Fibroblast of lung (primary cell): ENCODE data around the gene GNAO1. TPM values are rescaled to one million over a fixed set of nuclear protein-coding genes. Genes with fewer than 3 reads are reported as not detected.

Experiments
- DNase-seq, 2 donors: peaks; one replicate each; pipeline versions ENCODE4 v3.0.0 to v3.0.0-alpha.2; 2010; ENCODE audit warnings: low read depth in 2 of 2
- H2AFZ ChIP-seq: 2 replicates; pipeline ENCODE4 v1.5.1; 2012; ENCODE audit warnings: low read length, control low read depth, inconsistent platforms
- H3K27ac ChIP-seq: 2 replicates; pipeline ENCODE4 v1.5.1; 2011; ENCODE audit warnings: low read length, control low read depth; ENCODE audit not compliant: insufficient read depth
- H3K27me3 ChIP-seq: 2 replicates; pipeline ENCODE4 v1.5.1; 2011; ENCODE audit warnings: mild to moderate bottlenecking, low read length; ENCODE audit not compliant: control insufficient read depth, insufficient read depth
- H3K36me3 ChIP-seq: 2 replicates; pipeline ENCODE4 v1.5.1; 2011; ENCODE audit warnings: low read length; ENCODE audit not compliant: control insufficient read depth, insufficient read depth
- H3K4me1 ChIP-seq: 2 replicates; pipeline ENCODE4 v1.5.1; 2011; ENCODE audit warnings: low read length; ENCODE audit not compliant: control insufficient read depth, insufficient read depth; ENCODE audit errors: extremely low read depth
- H3K4me2 ChIP-seq: 2 replicates; pipeline ENCODE4 v1.5.1; 2011; ENCODE audit warnings: low read length, control low read depth; ENCODE audit not compliant: insufficient read depth; ENCODE audit errors: extremely low read depth
- H3K4me3 ChIP-seq, 4 experiments: fragments of 200-600 bp in 1 of 4; sonication (generic) in 1 of 4; replicated peaks in 1 of 4; 2 replicates each; pipeline ENCODE4 v1.5.1; 2011 to 2016; ENCODE audit warnings: low read length in 4 of 4, low read depth in 3 of 4, mild to moderate bottlenecking in 3 of 4, control low read depth in 2 of 4, inconsistent platforms in 1 of 4, mixed read lengths in 1 of 4; ENCODE audit not compliant: insufficient read depth in 1 of 4; ENCODE audit errors: control extremely low read depth in 1 of 4
- H3K79me2 ChIP-seq: 2 replicates; pipeline ENCODE4 v1.5.1; 2012; ENCODE audit warnings: mild to moderate bottlenecking, low read length, inconsistent platforms; ENCODE audit not compliant: control insufficient read depth, insufficient read depth
- H3K9ac ChIP-seq: 2 replicates; pipeline ENCODE4 v1.5.1; 2011; ENCODE audit warnings: mild to moderate bottlenecking, low read length, control low read depth; ENCODE audit not compliant: insufficient read depth
- H3K9me3 ChIP-seq: 2 replicates; pipeline ENCODE4 v1.5.1; 2012; ENCODE audit warnings: low read depth, low read length; ENCODE audit not compliant: control insufficient read depth, insufficient read depth
- H4K20me1 ChIP-seq: 2 replicates; pipeline ENCODE4 v1.5.1; 2011; ENCODE audit warnings: low read length; ENCODE audit not compliant: control insufficient read depth, insufficient read depth; ENCODE audit errors: extremely low read depth
- EZH2 ChIP-seq: IDR thresholded peaks from 2 replicates; pipeline ENCODE4 v1.5.1; 2012; ENCODE audit warnings: low read length, control low read depth, mild to moderate bottlenecking; ENCODE audit errors: missing control alignments
- polyA plus RNA-seq, 2 donors: library from polyadenylated mRNA; depleted of rRNA in 1 of 2; stranded (reverse) in 1 of 2; unstranded in 1 of 2; fragments of >200 nt; gene quantifications; 2 replicates each; pipeline ENCODE4 v1.2.1, GENCODE V29; 2011 to 2012; ENCODE audit warnings: missing spikeins in 1 of 2
- total RNA-seq: library from RNA; depleted of rRNA; stranded (reverse); fragments of >200 nt; gene quantifications from 2 replicates; pipeline ENCODE4 v1.2.1, GENCODE V29; 2014
- TF ChIP-seq, protein P1 (sequence below), 2 donors: IDR thresholded peaks in 1 of 2; conservative IDR thresholded peaks in 1 of 2; 1 replicate in 1 of 2; 2 replicates in 1 of 2; pipeline ENCODE4 v1.5.1; 2011 to 2012; ENCODE audit warnings: low read length in 2 of 2, control low read depth in 1 of 2, inconsistent platforms in 1 of 2, low read depth in 1 of 2, mild to moderate bottlenecking in 1 of 2

Gene GNAO1
- total and polyA plus RNA-seq, 2 donors (not counting 1 experiment from before 2014, with no cell fraction given) = 0.14 to 0.17 TPM

DNA sequence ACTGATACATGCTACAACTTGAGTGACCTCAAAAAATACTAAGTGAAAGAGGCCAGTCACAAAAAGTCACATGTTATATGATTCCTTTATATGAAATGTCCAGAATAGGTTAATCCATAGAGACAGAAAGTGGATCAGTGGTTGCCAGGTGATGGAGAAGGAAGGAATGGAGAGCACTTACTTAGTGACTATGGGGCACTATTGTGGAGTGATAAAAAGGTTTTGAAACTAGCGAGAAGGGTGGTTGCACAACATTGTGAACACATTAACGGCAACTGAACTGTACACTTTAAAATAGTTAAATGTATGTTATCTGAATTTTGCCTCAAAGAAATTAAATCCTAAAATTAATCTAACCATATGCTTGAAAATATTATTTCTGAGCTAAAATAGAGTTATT, 208.2 kb downstream of the GNAO1 start:
- TF ChIP-seq EZH2 = no peak
- TF ChIP-seq, protein P1, sequence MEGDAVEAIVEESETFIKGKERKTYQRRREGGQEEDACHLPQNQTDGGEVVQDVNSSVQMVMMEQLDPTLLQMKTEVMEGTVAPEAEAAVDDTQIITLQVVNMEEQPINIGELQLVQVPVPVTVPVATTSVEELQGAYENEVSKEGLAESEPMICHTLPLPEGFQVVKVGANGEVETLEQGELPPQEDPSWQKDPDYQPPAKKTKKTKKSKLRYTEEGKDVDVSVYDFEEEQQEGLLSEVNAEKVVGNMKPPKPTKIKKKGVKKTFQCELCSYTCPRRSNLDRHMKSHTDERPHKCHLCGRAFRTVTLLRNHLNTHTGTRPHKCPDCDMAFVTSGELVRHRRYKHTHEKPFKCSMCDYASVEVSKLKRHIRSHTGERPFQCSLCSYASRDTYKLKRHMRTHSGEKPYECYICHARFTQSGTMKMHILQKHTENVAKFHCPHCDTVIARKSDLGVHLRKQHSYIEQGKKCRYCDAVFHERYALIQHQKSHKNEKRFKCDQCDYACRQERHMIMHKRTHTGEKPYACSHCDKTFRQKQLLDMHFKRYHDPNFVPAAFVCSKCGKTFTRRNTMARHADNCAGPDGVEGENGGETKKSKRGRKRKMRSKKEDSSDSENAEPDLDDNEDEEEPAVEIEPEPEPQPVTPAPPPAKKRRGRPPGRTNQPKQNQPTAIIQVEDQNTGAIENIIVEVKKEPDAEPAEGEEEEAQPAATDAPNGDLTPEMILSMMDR (conservative IDR thresholded peaks at IDR 0.05 in 1 of 2, IDR thresholded peaks at IDR 0.05 in 1 of 2; ENCODE audit: low read depth in 1 of 2, low read length in 2 of 2) = no peak
- no peaks in the 10 kb centered on the region for H3K79me2 ChIP-seq
- H2AFZ ChIP-seq = no peak overlapping the region
- H3K9ac ChIP-seq = no peak overlapping the region
- no peaks in the 10 kb centered on the region for H3K9me3 ChIP-seq
- H3K4me2 ChIP-seq = no peak overlapping the region
- no peaks in the 10 kb centered on the region for H3K4me1 ChIP-seq
- no peak overlapping the region for H3K27ac ChIP-seq
- no peaks in the 10 kb centered on the region for H4K20me1 ChIP-seq
- no peak overlapping the region for H3K4me3 ChIP-seq
- peaks cover 13% of the 10 kb centered on the region for H3K36me3 ChIP-seq
- no peak for DNase-seq
- H3K27me3 ChIP-seq = no peaks in the 10 kb centered on the region

DNA sequence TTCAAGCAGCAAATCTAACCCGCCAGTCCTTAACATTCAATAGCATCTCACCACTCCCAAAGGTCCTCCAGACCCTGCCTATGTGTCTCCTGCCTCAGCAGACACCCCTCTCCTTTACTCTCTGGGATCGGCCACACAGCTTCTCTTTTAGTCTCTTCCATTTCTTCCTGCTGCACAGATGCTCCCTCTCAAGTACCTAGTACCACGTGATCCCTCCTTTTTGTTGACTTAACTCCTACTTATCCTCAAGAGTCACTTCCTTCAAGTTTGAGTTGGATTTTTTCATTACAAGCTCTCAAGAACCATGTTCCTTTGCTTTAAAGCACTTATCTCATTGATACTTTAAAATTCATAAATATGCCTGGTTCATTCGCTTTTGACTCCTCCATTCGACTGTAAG, 209.2 kb downstream of the GNAO1 start:
- no peaks in the 10 kb centered on the region for H3K79me2 ChIP-seq
- peak in 1 of 2 donors; percentile 42 for DNase-seq
- no peaks in the 10 kb centered on the region for H4K20me1 ChIP-seq
- H3K9ac ChIP-seq = no peak overlapping the region
- no peak overlapping the region for H2AFZ ChIP-seq
- no peak overlapping the region for H3K4me3 ChIP-seq
- H3K9me3 ChIP-seq = no peaks in the 10 kb centered on the region
- H3K27ac ChIP-seq = no peak overlapping the region
- H3K4me1 ChIP-seq = no peaks in the 10 kb centered on the region
- H3K27me3 ChIP-seq = no peaks in the 10 kb centered on the region
- peaks cover 15% of the 10 kb centered on the region for H3K36me3 ChIP-seq
- no peak overlapping the region for H3K4me2 ChIP-seq
- no peak for TF ChIP-seq EZH2
- TF ChIP-seq, protein P1 (conservative IDR thresholded peaks at IDR 0.05 in 1 of 2, IDR thresholded peaks at IDR 0.05 in 1 of 2; ENCODE audit: low read depth in 1 of 2, low read length in 2 of 2) = no peak

DNA sequence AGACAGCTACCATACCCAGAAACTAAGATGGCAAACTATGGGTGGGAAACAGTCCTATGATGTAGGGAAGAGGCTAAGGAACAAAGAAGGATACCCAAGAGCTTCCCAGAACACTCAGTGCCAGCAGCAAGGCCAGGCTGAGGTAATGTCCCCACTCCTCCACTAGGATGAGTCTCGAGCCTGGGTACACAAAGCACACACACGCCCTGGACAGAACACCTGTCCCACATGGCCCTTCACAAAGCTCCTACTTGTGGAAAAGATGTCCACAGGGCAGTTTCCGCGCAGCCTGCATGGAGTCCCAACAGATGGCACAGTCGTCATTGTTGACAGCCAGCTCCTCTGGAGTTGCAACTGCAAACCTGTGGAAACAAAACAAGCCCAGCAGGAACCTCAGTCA, 210.2 kb downstream of the GNAO1 start:
- H3K4me3 ChIP-seq = no peak overlapping the region
- no peaks in the 10 kb centered on the region for H3K9me3 ChIP-seq
- H3K27ac ChIP-seq = no peak overlapping the region
- no peaks in the 10 kb centered on the region for H3K27me3 ChIP-seq
- TF ChIP-seq EZH2 = no peak
- TF ChIP-seq, protein P1 (conservative IDR thresholded peaks at IDR 0.05 in 1 of 2, IDR thresholded peaks at IDR 0.05 in 1 of 2; ENCODE audit: low read depth in 1 of 2, low read length in 2 of 2) = peak in 1 of 2 donors; percentile 28
- H3K79me2 ChIP-seq = no peaks in the 10 kb centered on the region
- H2AFZ ChIP-seq = no peak overlapping the region
- no peak overlapping the region for H3K9ac ChIP-seq
- no peak overlapping the region for H3K4me2 ChIP-seq
- no peaks in the 10 kb centered on the region for H4K20me1 ChIP-seq
- H3K36me3 ChIP-seq = peaks cover 15% of the 10 kb centered on the region
- no peak for DNase-seq
- no peaks in the 10 kb centered on the region for H3K4me1 ChIP-seq
